ENCODE measurements around the gene RNF38. TPM values are rescaled to one million over a fixed set of nuclear protein-coding genes. Genes with fewer than 3 reads are reported as not detected.
"Not testable (repeated sequence)": the region's sequence is repeated elsewhere in the genome, so short reads cannot be mapped to it uniquely, and the experiment has no call there.

RNF38 gene
- total and polyA plus RNA-seq, 2 experiments from 2014 or later = 13.7 to 61.9 TPM

GRCh38 chr9:36323926-36324325 lies 76.1 kb downstream of the RNF38 start:
- H3K36me3 Mint-ChIP-seq (ENCODE audit: low read depth) = no peaks in the 10 kb centered on the region; the same call in 2 of the 3 replicates
- H3K79me2 ChIP-seq (replicated peaks; ENCODE audit: insufficient read depth) = no peaks in the 10 kb centered on the region
- H3K9me3 Mint-ChIP-seq = peaks cover 4% of the 10 kb centered on the region; the same call in 2 of the 3 replicates
- 0 out of 2 replicates have a peak, but pooled peaks cover 3% of the 10 kb centered on the region for H3K9me2 ChIP-seq (ENCODE audit: insufficient read depth)
- ATAC-seq (no peak), DNase-seq (ENCODE audit: low spot score) (no peak)
- H3K27me3 ChIP-seq (ENCODE audit: insufficient read depth) = no peaks in the 10 kb centered on the region
- no peak overlapping the region for H3K27ac ChIP-seq (ENCODE audit: low read depth)
- H2AFZ ChIP-seq = no peak overlapping the region
- no peak overlapping the region for H3K4me3 ChIP-seq
- H3K4me1 Mint-ChIP-seq = peaks cover 7% of the 10 kb centered on the region
- H3K4me1 ChIP-seq (ENCODE audit: insufficient read depth) = peaks cover 8% of the 10 kb centered on the region
- H3K4me3 Mint-ChIP-seq = no peak overlapping the region
- peaks cover 4% of the 10 kb centered on the region for H3K27me3 Mint-ChIP-seq (ENCODE audit: insufficient read depth, low read depth, poor library complexity)
- TF ChIP-seq JUNB (IDR thresholded peaks at IDR 0.05; ENCODE audit: unreplicated experiment) (no peak), STAT1 (IDR thresholded peaks at IDR 0.05; ENCODE audit: unreplicated experiment) (no peak), CTCF (conservative IDR thresholded peaks at IDR 0.05; ENCODE audit: low read depth in 2 of 2) (no peak), ETS1 (IDR thresholded peaks at IDR 0.05) (no peak), REST (IDR thresholded peaks at IDR 0.05; ENCODE audit: unreplicated experiment) (no peak), EZH2phosphoT487 (IDR thresholded peaks at IDR 0.05; ENCODE audit: unreplicated experiment) (no peak)
- no peaks in the 10 kb centered on the region for H3F3A ChIP-seq (replicated peaks; ENCODE audit: low read depth)
- H3K4me2 ChIP-seq = no peak overlapping the region
- no peaks in the 10 kb centered on the region for H4K20me1 ChIP-seq (replicated peaks; ENCODE audit: insufficient read depth)
- H3K36me3 ChIP-seq (ENCODE audit: insufficient read depth) = no peaks in the 10 kb centered on the region
- no peak overlapping the region for H3K27ac Mint-ChIP-seq

- Mint-ChIP-seq H3K9me3 (peaks cover 4% of the 10 kb centered on the region; the same call in 2 of the 3 replicates), H3K4me3 (no peak overlapping the region), H3K4me1 (peaks cover 18% of the 10 kb centered on the region; the same call in 2 of the 3 replicates), H3K27me3 (ENCODE audit: insufficient read depth, low read depth, poor library complexity) (peaks cover 4% of the 10 kb centered on the region), H3K27ac (no peak overlapping the region), H3K36me3 (ENCODE audit: low read depth) (no peaks in the 10 kb centered on the region; the same call in 2 of the 3 replicates)
- no peak for TF ChIP-seq STAT1 (IDR thresholded peaks at IDR 0.05; ENCODE audit: unreplicated experiment)
- no peak for TF ChIP-seq NANOG (IDR thresholded peaks at IDR 0.05; ENCODE audit: borderline replicate concordance)
- TF ChIP-seq JUNB (IDR thresholded peaks at IDR 0.05; ENCODE audit: unreplicated experiment) = no peak
- no peak for TF ChIP-seq EZH2phosphoT487 (IDR thresholded peaks at IDR 0.05; ENCODE audit: unreplicated experiment)
- TF ChIP-seq EZH2 (IDR thresholded peaks at IDR 0.05; ENCODE audit: low read depth, unreplicated experiment) = no peak
- no peak for TF ChIP-seq POLR2AphosphoS5 (IDR thresholded peaks at IDR 0.05; ENCODE audit: low read depth)
- Histone ChIP-seq H3K27ac (ENCODE audit: low read depth) (no peak overlapping the region), H3K4me3 (no peak overlapping the region), H4K20me1 (replicated peaks; ENCODE audit: insufficient read depth) (no peaks in the 10 kb centered on the region), H3K79me2 (replicated peaks; ENCODE audit: insufficient read depth) (no peaks in the 10 kb centered on the region), H3K4me1 (ENCODE audit: insufficient read depth) (peaks cover 13% of the 10 kb centered on the region), H3K4me2 (no peak overlapping the region), H3K36me3 (ENCODE audit: insufficient read depth) (no peaks in the 10 kb centered on the region), H3K27me3 (ENCODE audit: insufficient read depth) (no peaks in the 10 kb centered on the region), H3F3A (replicated peaks; ENCODE audit: low read depth) (no peaks in the 10 kb centered on the region), H3K9me2 (ENCODE audit: insufficient read depth) (0 out of 2 replicates have a peak, but pooled peaks cover 3% of the 10 kb centered on the region), H2AFZ (no peak overlapping the region)
- DNase-seq (ENCODE audit: low spot score) = no peak
- no peak for ATAC-seq
Measured at GRCh38 chr9:36322462-36322861, 77.6 kb downstream of the RNF38 start.

- not testable (repeated sequence) for H3K27ac ChIP-seq (ENCODE audit: low read depth); H3K9me3 Mint-ChIP-seq; H3K4me3 Mint-ChIP-seq; H3K36me3 Mint-ChIP-seq (ENCODE audit: low read depth); H3K27me3 ChIP-seq (ENCODE audit: insufficient read depth); H3F3A ChIP-seq (replicated peaks; ENCODE audit: low read depth); H4K20me1 ChIP-seq (replicated peaks; ENCODE audit: insufficient read depth); H3K27me3 Mint-ChIP-seq (ENCODE audit: insufficient read depth, low read depth, poor library complexity); H3K9me2 ChIP-seq (ENCODE audit: insufficient read depth); H3K27ac Mint-ChIP-seq; H3K4me3 ChIP-seq; ATAC-seq; H3K79me2 ChIP-seq (replicated peaks; ENCODE audit: insufficient read depth); DNase-seq (ENCODE audit: low spot score); H2AFZ ChIP-seq; H3K36me3 ChIP-seq (ENCODE audit: insufficient read depth); H3K4me2 ChIP-seq
- peaks cover 13% of the 10 kb centered on the region for H3K4me1 ChIP-seq (ENCODE audit: insufficient read depth)
- H3K4me1 Mint-ChIP-seq = peaks cover 18% of the 10 kb centered on the region; the same call in 2 of the 3 replicates
Measured at GRCh38 chr9:36321903-36322302, 78.2 kb downstream of the RNF38 start.

Measured in GM23338 (cell line).